HG03565 (cell line): ENCODE data around the gene METTL14.
"Not testable (repeated sequence)": the region's sequence is repeated elsewhere in the genome, so short reads cannot be mapped to it uniquely, and the experiment has no call there.

ENCODE experiments used
- ATAC-seq: cut with Tn5 transposase; IDR thresholded peaks from one replicate; pipeline ENCODE4 v1.9.1; 2021; ENCODE audit warnings: mild to moderate bottlenecking, moderate library complexity; ENCODE audit not compliant: unreplicated experiment

METTL14 gene

DNA sequence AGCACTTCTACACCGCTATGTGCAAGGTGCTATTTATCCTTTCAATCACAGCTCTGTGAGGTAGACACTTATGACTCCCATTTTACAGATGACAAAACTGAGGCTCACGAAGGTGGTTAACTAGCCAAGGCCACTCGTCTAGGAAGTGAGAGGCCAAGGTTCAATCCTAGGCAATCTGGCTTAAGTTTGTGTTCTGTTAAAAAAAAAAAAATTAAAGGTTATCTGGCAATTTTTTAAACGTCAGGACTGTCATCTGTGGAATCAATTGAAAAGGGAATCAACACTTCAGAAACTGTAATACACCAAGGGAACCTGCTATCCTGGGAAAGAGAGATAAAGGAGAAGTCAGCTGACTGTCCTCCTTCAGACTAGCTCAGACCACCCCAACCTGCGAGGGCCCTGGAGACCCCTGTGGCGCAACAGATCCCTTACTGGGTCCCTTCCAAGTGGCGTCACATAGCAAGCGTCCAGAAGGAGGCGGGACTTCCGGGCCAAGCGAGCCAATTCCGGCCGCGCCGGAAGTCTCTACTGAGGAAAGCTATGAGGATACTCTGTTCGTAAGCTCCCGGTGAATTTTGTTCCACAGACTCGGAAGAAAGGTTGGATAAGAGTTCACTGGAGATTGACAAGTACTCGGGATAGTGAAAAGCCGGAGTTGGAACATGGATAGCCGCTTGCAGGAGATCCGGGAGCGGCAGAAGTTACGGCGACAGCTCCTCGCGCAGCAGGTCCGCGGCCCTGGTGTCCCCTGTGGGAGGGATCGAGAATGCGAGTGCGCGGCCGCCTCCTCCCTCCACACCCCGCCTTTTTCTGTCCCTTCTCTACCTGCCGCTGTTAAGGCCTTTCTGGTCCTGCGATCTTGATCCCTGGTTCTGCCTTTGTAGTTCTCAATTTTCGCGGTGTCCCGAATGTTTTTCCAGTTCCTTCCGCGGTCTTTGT lies at the start of gene METTL14:
METTL14 (plus strand) TSS at position 520 of the 939 bp plus-strand sequence; CDS start at position 663, 143 bp downstream.
- ATAC-seq: peak; percentile 99

DNA sequence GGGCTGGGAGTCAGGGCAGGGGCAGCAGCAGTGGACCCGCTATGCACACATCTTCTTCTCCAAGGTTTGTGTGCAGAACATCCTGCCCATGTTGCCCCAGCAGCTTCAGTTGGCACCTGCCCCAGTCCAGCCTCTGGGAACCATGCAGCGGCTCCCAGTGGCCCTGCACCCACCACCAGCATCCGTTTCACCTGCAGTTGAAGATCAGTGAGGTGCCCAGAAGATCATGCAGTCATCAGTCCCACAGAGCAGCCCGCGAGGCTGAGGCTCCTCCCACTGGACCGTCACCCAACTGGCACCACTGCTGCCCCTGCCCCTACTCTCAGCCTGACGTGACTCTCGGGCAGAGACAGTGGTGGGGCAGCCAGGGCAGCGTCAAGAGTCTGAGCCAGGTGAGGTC lies 49.1 kb upstream of the METTL14 start:
- ATAC-seq: not testable (repeated sequence)

DNA sequence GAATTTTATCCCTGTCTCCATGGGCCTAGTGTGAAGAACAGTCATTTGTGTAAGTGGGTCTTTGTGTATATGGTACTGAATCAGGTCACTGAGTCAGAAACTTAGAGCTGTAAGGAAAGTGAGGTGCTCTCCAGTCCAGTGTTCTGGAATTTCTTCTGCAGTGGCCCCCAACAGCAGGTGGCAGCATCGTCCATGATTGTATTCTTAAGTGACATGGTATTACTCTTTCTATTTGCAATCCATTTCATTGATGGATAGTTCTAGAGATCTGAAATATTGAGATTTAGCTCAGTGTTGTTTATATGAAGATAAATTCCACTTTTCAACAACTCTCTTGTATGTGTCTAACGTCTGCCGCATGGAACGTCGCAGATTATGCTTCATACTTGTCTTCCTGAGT lies 20.5 kb upstream of the METTL14 start:
- ATAC-seq: not testable (repeated sequence)

DNA sequence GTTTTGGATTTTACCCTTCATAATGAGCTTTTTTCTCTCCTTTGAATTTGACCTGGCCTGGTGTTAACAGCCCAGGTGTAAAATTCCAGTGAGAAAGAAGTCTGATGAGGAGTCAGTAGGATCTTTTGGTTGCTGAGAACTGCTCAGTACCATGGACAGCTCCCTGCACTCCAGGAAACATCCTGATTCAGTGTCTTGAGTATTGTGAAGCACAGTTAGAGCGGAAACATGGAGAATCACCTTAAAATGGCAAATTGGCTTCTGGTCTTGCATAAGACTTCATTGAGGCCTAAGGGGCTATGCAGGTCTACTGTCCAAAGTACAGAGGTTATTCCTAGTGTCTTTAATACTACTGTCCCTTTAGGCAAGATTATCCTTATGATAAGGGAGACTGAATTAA lies 16.0 kb upstream of the METTL14 start:
- ATAC-seq: not testable (repeated sequence)

DNA sequence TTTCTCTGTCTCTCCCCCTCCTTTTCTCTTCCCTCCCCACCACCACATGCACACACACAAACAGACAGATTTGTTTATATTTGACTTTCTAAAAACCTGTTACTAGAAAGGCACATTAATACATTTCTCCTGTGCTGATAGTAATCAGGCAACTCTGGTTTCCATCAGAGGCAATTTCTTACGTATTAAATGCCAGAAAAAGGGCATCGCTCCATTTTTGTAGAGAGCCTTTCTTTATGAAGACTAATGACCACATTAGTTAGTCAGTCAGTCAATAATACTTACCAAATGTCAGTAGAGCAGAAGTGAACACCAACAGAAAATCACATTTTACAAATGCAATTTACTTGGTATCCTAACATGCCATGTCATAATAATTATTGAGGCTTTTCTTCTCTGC lies 14.2 kb upstream of the METTL14 start:
- ATAC-seq: not testable (repeated sequence)

DNA sequence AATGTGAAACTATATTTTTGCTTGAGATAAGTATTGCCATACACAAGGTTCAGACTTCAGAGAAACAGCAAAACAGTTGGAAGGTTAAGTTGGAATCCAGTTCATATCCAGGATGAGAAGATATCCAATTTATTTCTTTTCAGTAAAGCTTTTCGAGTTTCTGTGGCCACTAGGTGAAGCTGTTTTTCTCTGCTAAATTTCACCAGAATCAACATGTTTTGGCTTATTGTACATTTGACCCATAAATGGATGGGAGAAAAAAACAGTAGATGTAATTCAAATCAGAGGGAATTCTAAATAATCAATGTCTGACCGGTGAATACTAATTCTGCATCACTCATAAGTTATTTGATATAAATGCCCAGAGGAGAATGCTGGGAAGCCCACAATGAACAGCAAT lies 9.1 kb upstream of the METTL14 start:
- ATAC-seq: no peak

DNA sequence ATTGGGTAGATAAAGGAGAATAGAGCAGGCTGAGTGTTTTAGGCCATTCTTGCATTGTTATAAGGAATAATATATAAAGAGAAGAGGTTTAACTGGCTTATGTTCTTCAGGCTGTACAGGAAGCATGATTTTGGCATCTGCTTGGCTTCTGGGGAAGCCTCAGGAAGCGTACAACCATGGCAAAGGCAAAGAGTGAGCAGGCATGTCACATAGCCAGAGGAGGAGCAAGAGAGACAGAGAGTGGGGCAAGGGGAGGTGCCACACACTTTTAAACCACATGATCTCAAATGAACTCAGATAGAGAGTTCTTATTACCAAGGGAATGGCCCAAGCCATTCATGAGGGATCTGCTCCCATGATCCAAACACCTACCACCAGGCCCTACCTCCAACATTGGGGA lies 4.4 kb upstream of the METTL14 start:
- no peak for ATAC-seq

DNA sequence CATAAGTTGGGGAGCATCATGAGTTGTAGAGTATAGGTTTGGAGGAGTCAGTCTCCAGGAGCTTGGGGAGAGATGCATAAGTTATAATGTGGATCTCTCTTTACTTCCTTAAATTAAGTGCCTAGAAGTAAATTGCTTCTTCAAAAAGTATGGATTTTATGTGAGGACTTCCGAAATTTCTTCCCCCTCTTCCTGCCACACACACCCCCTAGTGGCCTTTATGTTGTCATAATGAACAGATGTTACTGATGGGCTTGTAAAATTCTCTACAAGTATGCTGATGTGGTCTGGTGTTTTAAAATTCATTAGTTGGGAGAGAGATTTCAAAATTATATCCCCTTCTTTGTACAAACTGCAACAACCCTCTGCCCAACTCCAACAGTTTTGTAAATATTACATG lies 2.3 kb upstream of the METTL14 start:
- ATAC-seq: no peak

DNA sequence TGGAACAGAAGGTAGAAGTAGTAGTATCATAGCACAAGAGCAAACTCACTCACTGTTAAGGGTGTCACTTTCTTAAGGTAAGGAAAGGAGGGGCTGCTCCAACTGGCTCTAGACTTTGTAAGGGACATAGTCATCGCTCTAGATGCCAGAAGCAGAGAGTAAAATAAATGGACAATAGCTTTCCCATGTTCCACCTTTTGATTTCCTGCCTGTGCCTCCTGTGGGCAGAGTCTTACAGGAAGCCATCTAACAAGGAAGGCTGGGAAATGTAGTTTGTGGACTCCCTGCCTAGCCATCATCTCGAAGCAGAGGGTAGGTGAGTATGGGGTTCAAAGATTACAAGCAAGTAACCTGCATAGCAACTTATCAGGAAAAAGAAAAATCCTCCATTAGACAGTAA lies 1.7 kb upstream of the METTL14 start:
- ATAC-seq: no peak

DNA sequence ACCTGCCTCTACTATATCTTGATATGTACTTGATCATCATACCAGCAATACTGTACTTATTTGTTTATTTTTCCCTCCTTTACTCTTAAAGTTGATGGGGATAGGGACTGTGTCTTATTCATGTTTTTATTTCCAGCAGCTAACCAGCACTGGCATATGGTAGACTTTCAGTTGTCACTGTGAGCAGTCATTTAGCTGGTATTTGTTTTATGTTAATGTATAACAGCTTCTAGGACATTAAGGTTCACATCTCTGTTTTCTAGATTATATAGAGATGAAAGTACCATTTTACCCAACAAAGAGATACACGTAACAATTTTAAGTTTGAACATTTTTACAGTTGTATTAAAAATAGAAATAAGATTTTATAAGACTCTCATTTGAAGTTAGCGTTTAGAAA lies 17.9 kb downstream of the METTL14 start:
- no peak for ATAC-seq

DNA sequence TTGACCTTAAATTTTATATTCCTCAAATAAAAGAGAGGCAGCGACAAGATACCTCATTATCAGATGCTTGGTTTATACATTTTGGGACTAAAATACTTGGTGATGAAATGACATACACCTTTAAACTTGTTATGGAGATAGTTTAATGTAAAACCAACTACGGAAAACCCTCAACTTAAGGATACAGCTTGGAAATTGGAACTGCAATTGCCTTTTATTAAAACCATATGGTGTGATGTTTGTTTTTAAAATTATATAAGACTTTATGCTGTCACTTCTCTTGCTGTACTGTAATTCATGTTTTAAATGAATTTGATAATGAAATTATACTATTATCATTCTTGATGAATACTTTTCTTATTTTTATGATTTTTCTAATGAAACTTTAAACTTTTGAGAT lies 25.9 kb downstream of the METTL14 start:
- ATAC-seq: no peak

DNA sequence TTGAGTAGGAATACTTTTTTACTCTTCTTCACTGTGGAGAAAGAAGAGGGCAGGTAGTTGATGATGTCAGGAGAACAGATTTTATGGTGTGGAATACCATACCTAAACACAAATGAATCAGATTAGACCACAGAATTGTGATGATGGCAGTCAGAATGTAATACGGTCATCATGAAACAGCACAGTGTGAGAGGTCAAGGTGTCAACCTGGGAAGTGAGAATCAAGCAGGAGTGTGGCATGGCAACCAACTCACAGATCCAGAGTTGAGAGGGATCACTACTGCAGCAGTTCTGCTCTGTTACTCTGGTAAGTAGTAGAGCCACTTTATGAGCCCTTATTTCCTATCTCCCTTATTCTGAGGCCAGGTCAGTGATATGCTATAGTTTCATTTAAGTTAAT lies 27.7 kb downstream of the METTL14 start:
- peak; percentile 59 for ATAC-seq

DNA sequence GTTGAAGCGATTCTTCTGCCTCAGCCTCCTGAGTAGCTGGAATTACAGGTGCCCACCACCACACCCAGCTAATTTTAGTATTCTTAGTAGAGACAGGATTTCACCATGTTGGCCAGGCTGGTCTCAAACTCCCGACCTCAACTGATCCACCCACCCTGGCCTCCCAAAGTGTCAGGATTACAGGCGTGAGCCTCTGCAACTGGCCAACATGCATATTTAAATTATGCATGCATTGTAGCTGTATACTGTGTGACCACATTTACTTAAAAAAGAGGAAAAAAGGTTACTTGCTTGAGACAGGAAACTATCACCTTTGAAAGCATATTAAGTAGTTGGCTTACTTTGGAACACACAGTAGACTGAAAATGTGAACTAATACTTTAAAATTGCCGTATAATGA lies 29.5 kb downstream of the METTL14 start:
- ATAC-seq: no peak

DNA sequence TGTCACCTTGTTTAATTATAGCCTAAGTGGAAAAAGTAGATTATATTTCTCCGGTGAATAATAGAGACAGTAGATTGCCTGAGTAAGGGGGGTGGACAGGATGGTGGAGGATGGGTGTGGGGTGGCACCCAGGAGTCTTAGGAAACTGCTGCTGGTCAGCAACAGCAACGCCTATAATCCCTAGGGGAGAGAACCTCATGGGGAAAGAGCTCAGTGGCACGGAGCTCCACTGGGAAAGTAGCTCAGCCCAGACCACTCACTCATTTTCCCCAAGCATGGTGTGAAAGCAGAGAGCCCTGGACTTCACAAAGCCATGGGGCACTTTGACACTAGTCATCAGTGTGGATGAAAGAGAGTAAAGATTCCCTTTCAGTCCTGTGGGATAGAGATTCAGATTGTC lies 31.1 kb downstream of the METTL14 start:
- no peak for ATAC-seq

DNA sequence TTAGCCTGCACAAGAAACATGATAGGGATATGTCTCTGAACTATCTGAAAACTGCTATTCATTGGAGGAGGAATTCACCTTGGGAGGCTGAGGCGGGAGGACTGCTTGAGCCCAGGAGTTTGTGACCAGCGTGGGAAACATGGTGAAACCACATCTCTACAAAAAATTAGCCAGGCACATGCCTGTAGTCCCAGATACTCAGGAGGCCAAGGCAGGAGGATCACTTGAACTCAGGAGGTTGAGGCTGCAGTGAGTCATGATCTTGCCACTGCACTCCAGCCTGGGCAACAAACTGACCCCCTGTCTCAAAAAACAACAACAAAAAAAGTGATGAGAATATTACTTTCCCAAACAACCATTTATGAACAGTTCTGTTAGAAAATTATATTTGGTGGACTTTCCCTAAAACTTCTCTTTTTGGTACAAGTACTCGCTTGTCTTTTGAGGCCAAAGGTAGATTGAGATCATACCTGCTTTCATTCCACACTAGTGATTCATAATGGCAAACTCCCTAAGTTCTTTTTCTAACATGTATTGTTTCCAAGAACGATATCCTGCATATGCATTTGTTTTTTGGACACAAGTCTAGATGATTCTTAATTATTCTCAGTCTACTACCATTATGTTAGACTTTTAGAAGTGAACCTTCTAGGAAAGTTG lies 33.4 kb downstream of the METTL14 start:
- ATAC-seq: no peak

DNA sequence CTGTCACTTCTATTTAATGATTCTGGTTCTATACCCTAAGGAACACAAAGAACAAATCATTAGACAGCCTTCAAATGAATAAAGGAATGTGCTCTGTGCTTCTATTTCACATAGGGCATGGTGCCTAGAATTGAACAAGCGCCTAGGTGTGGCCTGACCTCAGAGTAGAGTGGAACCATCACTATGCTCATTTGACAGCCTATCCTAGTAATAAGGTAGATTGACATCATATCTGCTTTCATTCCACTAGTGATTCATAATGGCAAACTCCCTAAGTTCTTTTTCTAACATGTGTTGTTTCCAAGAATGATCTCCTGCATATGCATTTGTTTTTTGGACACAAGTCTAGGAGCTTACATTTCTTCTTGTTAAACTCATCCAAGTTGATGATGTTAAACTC lies 36.6 kb downstream of the METTL14 start:
- no peak for ATAC-seq

DNA sequence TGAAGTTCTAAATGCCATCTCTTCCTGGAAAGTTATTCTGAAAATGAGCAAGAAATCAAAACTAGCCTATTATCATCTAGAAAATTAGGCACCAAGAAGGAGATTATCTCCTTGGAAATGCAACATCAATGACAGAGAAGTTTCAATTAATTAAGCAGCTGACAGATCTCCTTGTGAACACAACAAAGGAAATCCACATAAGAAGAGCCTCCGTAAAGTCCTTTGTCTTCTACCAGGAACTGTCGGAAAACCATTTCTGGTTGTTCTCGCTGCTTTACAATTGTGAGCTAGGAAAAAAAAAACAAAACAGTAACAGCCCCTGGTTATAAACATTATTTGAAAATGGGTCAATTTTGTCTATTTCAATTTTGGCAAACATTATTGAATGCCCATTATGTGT lies 38.2 kb downstream of the METTL14 start:
- ATAC-seq: no peak

DNA sequence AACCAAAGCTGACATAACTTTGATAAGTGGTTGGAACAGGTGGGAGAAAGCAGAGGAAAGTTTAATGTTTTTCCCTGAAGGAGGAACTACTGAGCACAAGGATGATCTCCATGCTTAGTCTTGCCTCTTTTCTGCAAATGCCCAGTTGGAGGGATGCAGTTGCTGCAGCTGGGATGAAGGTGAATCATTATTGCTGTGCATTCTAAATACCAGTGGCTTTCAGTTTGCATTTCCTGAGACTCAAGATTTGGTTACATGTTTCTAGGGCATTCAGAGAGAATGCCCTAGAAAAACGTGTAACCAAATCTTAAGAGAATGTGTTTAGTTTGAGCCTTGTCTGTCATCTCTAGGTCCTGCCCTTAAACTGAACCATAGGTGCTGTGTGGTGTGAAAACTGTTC lies 42.2 kb downstream of the METTL14 start:
- ATAC-seq: no peak

DNA sequence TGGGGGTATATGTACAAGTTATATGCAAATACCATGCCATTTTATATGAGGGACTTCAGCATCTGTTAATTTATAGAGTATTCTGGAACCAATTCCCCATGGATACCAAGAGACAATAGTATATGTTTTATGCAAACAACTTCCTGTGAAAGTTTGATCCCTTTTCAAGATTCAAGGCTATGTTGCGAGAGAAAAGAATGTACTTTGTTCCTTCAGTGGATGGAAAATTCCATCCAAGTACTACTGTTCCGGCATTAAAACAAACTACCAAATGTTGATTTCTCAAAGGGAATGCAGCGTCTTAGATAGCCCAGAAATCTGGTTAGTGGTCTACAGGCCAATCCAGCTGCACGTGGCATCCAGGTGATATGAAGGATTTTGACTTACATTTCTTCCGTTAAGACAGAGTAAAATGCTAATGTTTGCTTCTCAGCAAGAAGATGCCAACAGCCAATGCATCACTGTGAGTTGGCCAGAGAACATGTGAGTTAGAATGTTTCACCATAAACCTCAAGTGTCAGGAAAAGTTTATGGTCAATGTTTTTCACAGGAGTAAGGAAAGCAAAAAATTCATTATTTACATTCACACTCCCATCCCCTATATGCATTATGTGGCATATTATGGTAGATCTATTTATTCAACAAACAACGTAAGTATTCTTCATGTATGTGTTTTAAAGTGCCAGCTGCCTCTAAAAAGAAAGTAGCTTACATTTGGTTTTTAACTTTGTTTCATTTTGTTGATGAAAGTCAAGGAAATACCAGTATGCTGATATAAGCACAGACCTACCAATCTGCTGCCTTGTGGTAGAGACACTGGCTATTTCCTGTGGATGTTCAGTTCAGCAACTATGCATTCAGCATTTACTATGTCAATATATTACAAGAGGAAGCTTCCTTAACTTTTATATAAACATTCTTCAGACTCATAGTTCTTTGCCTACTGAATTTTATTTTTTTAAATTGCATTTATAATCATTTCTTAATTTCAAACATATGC lies 44.4 kb downstream of the METTL14 start:
- ATAC-seq: no peak

DNA sequence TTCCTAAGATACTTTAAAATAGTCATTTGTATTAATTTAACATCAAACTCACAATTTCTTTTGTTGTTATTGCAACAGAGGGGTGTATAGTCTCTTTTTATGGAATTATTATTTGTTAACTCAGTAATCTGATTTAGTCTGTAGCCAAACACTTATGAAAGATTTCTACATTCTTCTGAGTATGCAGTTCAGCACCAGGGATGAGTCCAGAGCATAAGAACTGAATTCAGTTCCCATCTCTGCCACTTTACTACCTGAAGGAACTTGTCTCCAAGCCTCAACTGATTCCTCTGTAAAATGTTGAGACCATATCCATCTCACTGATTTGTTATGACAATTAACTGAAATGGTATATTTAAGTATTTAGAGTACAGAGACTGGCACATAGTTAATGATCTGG lies 45.5 kb downstream of the METTL14 start:
- no peak for ATAC-seq
